Right ventricle myocardium inferior (tissue), 1 donor: ENCODE measurements around the gene CRMP1. TPM values are rescaled to one million over a fixed set of nuclear protein-coding genes. Genes with fewer than 3 reads are reported as not detected.
A peak's percentile ranks its signal among the peaks of the same experiment; 100 is the strongest.

Source experiments
- ATAC-seq: fragments of 200-7000 bp; cut with Tn5 transposase; one replicate; pipeline ENCODE4 v1.9.1; 2020; ENCODE audit warnings: mild to moderate bottlenecking, moderate library complexity
- DNase-seq: peaks from one replicate; pipeline ENCODE4 v3.0.0; 2021; ENCODE audit errors: missing footprints
- intact Hi-C: fragments of 100-400 bp; cut with DNase I; formaldehyde crosslinking; loops from one replicate; pipeline ENCODE4 v1.11.0; 2022
- microRNA-seq: library from miRNA; unstranded; fragments of <30 nt; microRNA quantifications from one replicate; pipeline ENCODE4 v1.2.0, GENCODE V29; 2020
- total RNA-seq: library from RNA; stranded (reverse); fragmentation: NEBNext Ultra II Directional; extraction: Animal tissue kit (Norgen Biotek cat#: 25700); gene quantifications from one replicate; pipeline ENCODE4 v1.2.1, GENCODE V29; 2021
- donor health status: DM: no; HTN: yes; CAD: no; lungs with severe emphysema.

Gene CRMP1
- total RNA-seq, 1 donor from 2014 or later, result 1.5 TPM

GRCh38 chr4:5785806-5786680 is 106.8 kb downstream of the CRMP1 start:
- intact Hi-C loops, result no loop called here
- DNase-seq (no peak), ATAC-seq (peak; percentile 36)

DNA sequence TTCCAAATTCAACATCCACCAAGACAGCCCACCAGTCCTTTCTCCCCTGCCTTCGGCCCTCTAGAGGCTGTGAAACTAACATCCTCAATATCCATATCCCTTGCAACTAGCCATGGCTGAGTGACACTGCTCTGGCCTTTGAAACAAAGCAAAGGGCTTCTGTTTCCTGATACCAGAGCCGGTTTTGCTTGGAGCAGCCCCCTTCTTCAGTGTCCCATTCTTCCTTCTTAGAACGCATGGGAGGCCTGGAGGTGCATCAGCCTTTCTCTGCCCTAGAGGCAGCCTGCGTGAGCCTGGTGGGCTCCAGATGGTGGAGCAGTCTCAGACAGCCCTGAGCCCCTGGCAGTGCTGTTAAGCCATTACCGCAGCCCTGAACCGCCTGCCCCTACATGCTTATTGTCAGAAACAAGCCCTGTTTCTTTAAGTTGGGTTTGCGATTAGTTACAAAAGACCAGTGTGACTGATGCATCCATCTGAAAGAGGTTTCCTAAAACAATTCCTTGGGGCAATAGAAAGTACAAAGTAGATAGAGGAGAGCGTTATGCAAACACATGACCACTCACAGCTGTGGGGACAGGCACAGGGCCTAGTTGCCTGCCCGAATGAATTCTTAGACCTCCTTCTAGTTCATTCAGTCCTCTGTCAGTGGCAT is 107.8 kb downstream of the CRMP1 start:
- intact Hi-C loops, result loop anchor here (5.0 kb wide), 1 partner anchor 73 kb away; the partner anchor contains the start of gene EVC
- DNase-seq (no peak), ATAC-seq (peak; percentile 85)

- no peak for ATAC-seq
- DNase-seq, result no peak
- intact Hi-C loops, result loop anchor here (5.0 kb wide), 1 partner anchor 72 kb away; the partner anchor contains the start of gene EVC
Observed at GRCh38 chr4:5784021-5784420, 108.9 kb downstream of the CRMP1 start.

DNA sequence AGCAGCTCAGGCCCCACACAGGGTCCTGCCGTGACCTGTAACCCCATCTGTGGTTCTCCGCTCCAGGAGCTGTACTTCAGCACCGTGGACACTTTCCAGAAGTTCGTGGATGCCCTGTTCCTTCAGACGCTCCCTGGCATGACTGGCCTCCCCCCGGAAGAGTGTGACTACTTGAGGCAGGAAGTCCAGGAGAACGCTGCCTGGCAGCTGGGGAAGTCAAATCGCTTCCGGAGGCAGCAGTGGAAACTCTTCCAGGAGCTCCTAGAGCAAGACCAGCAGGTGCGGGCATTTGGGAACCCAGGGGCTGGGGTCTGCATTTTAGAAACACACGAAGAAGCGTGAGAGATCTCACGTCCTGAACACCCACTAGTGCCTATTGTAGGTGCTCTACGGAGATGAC is 109.4 kb downstream of the CRMP1 start:
- no peak for DNase-seq
- intact Hi-C loops, result loop anchor here (5.0 kb wide), 1 partner anchor 71 kb away; the partner anchor contains the start of gene EVC

GRCh38 chr4:5782829-5783476 is 109.9 kb downstream of the CRMP1 start:
- intact Hi-C loops, result loop anchor here (5.0 kb wide), 1 partner anchor 71 kb away; the partner anchor contains the start of gene EVC
- ATAC-seq (no peak), DNase-seq (no peak)

More for the DNA sequence above, 109.4 kb downstream of the CRMP1 start:
- no peak for ATAC-seq

DNA sequence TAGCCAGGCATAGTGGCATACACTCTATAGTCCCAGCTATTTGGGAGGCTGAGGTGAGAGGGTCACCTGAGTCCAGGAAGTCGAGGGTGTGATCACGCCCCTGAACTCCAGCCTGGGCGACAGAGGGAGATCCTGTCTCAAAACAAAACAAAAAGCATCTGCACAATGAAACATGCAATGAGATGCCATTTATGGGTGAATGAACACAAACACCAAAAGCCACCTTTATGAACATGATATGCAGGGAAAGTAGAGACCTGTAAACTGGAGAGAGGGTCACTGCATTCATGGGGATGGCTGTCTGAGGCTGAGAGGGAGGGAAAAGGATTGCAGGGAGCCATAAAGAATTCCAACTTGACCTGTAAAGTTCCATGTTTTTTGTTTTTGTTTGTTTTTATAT is 111.2 kb downstream of the CRMP1 start:
- intact Hi-C loops, result loop anchor here (5.0 kb wide), 1 partner anchor 69 kb away; the partner anchor contains the start of gene EVC
- DNase-seq (no peak), ATAC-seq (no peak)

GRCh38 chr4:5780831-5781480 is 111.9 kb downstream of the CRMP1 start:
- no peak for DNase-seq
- intact Hi-C loops, result loop anchor here (5.0 kb wide), 1 partner anchor 69 kb away; the partner anchor contains the start of gene EVC
- ATAC-seq, result no peak

DNA sequence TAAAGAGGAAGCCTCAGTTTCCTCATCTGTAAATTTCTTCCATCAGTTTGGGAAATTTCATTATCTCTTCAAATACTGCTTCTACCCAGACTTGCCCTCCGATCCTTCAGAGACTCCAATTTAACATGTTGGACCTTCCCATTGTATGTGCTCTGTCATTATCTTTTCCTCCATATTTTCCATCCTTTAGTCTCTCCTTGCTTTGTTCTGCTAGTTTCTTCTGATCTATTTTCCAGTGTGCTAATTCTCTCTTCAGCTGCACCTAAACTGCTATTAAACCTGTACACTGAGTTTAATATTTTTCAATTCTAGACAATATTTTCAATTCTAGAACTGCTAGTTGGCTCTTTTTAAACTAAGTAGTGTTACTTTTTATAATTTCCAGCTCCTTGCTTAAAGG is 116.4 kb downstream of the CRMP1 start:
- ATAC-seq, result no peak
- no peak for DNase-seq
- intact Hi-C loops, result no loop called here

- no peak for ATAC-seq
- intact Hi-C loops, result no loop called here
- DNase-seq, result no peak
Observed at GRCh38 chr4:5774416-5775036, 118.4 kb downstream of the CRMP1 start.

- no peak for DNase-seq
- ATAC-seq, result no peak
- intact Hi-C loops, result no loop called here
Observed at GRCh38 chr4:5773271-5773555, 119.7 kb downstream of the CRMP1 start.

- no peak for ATAC-seq
- DNase-seq, result no peak
- intact Hi-C loops, result no loop called here
Observed at GRCh38 chr4:5772528-5773270, 120.2 kb downstream of the CRMP1 start.

Small RNA genes within 50 kb of the gene (microRNA-seq; reads per million reads assigned to microRNA genes)
- 13.7 reads per million, percentile 28 among the genes with 10 or more reads in this experiment for gene MIR378D1

Other genes with a start within 250 kb of the CRMP1 start
- 1.2 TPM for gene EVC2, start 184.5 kb downstream of the CRMP1 start, total RNA-seq
- gene EVC, start 181.9 kb downstream of the CRMP1 start, total RNA-seq, result 6.7 TPM
- not detected for gene C4orf50, start 125.3 kb upstream of the CRMP1 start, total RNA-seq